GM19395 (cell line): ENCODE data around the gene TIAM1.

Experiments
- ATAC-seq: cut with Tn5 transposase; IDR thresholded peaks from one replicate; pipeline ENCODE4 v1.9.1; 2021; ENCODE audit warnings: mild to moderate bottlenecking, moderate library complexity; ENCODE audit not compliant: unreplicated experiment

The TIAM1 gene, protein sequence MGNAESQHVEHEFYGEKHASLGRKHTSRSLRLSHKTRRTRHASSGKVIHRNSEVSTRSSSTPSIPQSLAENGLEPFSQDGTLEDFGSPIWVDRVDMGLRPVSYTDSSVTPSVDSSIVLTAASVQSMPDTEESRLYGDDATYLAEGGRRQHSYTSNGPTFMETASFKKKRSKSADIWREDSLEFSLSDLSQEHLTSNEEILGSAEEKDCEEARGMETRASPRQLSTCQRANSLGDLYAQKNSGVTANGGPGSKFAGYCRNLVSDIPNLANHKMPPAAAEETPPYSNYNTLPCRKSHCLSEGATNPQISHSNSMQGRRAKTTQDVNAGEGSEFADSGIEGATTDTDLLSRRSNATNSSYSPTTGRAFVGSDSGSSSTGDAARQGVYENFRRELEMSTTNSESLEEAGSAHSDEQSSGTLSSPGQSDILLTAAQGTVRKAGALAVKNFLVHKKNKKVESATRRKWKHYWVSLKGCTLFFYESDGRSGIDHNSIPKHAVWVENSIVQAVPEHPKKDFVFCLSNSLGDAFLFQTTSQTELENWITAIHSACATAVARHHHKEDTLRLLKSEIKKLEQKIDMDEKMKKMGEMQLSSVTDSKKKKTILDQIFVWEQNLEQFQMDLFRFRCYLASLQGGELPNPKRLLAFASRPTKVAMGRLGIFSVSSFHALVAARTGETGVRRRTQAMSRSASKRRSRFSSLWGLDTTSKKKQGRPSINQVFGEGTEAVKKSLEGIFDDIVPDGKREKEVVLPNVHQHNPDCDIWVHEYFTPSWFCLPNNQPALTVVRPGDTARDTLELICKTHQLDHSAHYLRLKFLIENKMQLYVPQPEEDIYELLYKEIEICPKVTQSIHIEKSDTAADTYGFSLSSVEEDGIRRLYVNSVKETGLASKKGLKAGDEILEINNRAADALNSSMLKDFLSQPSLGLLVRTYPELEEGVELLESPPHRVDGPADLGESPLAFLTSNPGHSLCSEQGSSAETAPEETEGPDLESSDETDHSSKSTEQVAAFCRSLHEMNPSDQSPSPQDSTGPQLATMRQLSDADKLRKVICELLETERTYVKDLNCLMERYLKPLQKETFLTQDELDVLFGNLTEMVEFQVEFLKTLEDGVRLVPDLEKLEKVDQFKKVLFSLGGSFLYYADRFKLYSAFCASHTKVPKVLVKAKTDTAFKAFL (N-terminal part only)

DNA sequence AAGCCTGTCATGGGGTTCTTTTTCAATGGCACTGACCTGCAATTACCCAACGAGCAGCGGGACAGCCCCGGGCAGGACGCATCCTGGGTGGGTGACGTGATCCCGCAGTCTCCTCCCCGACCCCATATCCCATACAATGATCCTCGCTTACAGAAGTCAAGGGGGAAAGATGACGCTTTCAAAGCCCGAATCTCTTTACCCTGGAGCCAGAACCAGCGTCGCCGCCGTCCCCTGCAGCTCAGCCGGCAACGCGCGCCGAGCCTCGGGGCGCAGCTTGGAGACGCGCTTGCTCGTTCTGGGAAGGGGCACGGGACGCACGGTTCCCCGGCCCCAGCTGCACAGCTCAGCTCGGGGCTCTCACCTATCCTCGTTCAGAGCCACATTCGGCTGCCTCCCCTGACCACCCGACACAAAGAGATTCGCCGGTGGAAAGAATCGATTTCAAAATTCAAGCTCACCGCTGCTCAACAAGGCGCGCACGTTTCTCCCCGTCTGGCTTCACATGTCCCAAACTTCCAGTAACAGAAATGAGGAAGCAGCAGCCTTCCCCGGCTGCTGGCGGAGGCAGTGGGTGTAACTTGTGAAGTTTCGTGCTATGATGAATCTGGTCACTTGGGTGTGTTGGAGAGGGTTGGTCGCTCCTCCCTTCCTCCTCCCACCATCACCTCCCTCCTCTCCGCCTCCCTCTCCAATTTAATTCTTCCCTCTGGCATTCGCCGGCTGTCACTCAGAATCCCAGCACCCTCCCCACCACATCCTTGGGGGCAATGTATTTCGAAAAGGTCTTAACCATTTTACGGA is at the start of gene TIAM1:
Gene TIAM1 (minus strand): TSS at position 582 of the 801 bp plus-strand sequence. CDS start 77,289 bp downstream, outside the sequence.
- ATAC-seq = no peak

DNA sequence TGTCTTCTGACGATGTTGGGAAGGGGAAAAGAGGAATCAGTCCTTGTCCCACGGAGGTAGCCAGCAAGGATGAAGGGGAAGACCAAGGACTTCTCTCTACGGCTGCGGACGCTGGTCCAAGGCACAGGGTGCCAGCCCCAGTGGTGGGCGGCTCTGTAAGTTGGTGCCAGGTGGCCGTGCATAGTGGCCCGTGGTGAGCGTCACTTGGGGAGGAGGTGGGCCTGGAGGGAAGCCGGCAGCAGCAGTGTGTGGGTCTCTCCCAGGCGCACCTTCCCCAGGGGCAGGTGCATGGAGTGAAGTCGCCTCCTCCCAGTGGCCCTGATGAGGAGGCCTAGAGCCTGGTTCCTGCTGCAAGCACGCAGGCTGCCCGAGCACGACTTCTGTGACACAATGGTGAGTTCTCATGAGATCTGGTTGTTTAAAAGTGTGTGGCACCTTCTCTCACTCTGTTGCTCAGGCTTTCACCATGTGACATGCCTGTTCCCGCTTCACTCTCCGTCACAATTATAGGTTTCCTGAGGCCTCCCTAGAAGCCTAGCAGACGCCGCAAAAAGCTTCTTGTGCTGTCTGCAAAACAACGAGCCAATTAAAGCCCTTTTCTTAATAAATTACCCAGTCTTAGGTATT is 43.6 kb upstream of the TIAM1 start:
- ATAC-seq = no peak

DNA sequence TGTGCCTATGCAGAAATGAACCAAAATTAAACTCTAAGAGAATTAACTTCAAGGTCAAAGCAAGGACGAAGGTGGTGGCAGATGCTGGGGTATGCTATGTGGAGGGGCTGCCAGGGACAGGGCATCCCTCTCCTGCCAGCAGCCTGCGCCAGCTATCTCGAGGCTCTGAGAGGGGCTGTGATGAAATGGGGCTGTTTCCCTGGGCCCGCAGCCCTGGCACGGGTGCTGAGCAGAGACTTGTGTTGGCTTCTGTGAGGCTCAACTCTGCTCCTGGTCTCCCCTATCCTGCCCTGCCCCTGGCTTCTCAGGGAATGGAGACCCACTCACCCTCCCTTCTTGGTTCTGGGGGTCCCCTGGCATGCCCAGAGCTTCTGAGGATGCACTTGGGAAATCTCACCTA is 41.9 kb upstream of the TIAM1 start:
- no peak for ATAC-seq

DNA sequence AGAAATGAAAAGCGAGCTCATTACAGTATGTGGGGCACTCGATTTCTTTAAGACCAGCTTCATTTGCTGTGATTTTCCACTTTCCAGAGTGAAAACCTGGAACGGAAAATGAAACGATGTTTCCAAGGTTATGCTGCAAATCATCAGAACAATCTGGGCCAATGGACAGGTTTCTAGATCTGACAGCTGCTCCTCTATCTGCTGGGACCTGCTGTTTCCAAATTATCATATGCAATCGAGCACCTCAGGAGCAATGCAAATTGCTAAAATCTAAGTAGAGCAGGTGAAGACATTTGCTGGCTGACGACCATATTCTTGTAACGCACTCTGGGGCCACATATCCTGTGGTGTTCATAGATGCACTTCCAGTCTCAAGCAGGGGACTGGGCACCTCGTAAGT is 39.7 kb upstream of the TIAM1 start:
- no peak for ATAC-seq

DNA sequence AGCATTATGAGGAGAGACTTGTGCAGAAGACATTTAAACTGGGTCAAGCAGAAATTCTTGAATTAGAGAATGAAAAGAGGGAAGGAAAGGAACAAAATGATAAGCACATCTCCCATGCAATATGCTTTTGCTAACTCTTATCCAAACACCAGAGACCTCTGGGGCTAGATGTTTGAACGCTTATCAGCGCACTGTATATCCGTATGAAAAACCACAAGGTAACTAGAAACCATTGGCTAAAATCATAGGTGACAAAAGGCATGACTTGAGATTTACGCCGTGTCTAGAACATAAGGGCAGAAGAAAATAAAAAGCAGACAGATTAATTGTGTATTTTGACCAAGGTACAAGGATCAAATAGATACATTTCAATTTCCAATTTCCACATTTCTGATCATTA is 38.0 kb upstream of the TIAM1 start:
- no peak for ATAC-seq

DNA sequence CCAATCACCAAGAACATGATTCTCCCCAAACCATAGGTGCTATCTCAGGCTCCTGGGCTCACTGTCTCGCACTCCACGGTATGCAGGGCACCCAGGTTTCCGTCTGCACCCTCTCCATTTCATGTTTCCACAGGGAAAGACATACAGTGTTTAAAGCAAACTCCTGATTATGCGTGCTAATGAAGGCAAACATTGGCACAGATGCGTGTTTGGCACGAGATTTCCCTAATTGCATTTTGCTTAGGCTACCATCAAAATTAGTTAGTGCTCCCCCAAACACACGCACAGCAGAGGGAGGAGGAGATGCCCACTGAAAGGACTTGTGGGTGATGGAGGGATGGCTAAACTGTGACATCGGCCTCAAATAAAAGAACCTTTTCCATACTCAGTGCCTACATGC is 32.2 kb upstream of the TIAM1 start:
- no peak for ATAC-seq

DNA sequence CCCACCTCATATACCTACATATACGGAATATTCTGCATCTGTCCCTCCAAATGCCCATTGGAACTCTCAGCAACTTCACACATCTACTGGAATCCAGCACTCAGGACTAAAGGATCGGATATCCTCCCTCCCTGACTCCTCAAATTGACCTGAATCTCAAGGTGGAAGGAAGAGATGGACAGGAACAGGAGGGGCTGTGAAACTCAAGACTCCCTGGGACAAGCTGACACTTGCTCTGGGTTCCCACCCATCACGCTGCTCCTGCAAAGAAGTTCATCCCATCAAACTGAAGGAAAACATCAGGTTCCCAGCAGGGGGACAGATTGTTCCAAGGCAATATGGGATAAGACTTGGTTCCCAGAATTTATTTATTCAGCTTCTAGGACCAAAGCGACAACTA is 30.3 kb upstream of the TIAM1 start:
- no peak for ATAC-seq

DNA sequence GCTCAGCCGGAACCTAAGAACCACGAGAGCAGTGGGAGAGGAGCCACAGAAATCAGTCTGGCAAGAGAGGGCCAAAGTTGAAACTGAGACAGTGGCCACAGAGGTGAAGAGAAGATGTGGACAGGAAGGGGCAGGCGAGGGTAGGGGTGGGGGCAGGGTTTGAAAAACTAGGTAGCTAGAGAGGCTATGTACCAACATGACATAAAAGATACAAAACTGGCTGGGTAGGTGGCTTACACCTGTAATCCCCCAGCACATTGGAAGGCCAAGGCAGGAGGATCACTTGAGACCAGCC is 28.4 kb upstream of the TIAM1 start:
- no peak for ATAC-seq

DNA sequence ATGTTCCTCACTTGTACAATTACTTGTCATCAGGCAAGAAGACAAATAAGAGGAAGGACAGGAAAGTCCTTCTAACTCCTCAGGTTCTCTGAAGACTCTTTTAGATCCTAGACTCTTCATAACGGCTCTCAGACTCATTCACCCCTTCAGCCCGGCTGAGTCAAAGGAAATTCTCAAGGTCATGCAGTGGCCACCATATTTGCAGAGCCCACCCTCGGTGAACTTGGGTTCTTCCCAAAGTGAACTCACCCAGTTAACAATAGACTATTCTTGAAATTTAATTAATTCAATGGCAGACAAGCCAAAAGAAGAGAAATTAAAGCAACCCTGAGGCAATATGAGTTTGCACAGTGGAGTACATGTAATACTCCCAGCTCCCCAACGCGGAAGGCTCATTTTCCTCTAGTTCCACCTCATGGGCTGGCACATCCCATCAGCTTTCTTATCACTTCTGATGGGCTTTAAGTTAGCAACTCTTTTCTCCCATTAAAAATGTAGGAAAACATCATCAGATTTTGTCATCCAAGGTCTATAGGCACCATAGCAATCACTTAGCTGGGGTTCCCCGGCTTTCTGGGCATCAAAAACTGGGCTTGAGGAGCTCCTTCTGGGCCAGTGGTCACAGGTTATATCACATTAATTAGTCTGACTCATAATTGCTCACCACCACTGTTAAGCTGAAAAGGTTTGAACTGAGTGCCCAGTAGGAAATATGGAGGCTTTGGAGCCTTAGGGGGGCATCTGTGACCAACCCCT is 27.8 kb upstream of the TIAM1 start:
- no peak for ATAC-seq

DNA sequence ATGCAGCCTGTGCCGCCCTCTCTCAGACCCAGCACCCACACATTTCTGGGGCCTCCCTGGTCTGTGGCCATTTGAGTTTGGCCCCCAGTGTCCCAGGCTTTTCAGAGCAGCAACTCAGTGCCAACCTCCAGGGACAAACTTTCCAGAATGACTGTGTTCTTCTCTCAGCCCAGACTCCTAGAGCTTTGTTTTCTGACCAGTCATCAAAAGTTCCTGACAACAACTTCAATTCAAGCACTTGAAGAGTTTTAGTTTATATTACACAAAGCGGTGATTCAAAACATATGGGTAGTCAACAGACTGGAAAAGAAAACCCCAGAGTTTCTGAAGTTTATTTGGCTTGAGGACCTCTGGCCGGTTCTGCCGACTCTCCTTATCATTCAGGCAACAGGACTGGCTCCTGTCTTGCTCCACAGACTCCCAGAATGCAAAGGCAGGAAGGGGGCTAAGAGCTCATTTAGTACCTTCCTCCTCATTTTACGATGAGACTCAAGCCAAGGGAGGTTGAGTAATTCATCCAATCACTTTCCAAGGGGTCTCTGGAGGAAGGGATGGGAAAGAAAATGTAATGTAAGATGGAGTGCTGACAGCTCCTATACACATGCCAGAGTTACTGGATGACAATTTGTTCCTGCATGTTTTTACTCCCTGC is 27.0 kb upstream of the TIAM1 start:
- no peak for ATAC-seq

DNA sequence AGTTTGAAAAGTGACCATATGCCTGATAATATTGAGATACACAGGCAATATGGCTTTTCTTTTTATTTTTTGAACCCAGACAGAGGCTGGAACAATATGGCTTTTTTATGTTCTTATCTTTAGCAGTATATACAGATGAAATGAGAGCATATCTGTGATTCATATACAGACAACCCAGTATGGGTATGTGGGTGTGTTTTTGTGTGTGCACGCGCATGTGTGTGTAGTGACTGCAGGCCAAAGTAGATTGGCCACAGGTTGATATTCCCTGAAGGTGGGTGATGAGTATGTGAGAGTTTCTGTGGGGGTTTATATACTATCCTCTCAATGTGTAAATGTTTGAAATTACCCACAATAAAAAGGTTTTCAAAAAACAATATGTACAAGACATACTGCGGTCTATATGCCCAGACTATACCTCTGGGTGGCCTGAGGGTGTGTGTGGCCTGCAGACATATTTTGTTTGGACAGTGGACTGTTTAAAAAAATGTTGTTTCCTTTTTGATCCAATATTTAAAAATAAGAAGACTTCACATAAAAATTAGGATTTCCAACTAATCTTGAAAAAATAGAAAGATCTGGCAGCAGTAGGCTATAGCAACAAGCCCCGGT is 26.3 kb upstream of the TIAM1 start:
- no peak for ATAC-seq

DNA sequence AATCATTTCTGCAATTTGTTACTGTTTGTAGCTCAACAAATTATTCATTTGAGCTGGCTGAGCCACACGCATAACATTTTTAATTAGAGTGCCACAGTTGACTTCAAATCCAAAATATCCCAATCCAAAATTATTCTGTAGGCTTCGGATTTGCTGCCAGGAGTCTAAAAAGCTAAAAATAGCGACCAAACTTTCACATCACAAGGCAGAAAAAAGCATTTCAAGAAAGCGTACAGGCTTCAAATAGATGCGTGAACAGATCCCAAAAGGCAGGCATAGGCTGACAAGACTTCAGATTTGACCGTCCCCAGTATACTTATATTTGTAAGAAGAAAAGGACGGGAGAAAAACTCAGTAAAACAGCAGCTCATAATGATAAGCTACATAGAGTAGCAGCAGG is 24.3 kb upstream of the TIAM1 start:
- no peak for ATAC-seq

DNA sequence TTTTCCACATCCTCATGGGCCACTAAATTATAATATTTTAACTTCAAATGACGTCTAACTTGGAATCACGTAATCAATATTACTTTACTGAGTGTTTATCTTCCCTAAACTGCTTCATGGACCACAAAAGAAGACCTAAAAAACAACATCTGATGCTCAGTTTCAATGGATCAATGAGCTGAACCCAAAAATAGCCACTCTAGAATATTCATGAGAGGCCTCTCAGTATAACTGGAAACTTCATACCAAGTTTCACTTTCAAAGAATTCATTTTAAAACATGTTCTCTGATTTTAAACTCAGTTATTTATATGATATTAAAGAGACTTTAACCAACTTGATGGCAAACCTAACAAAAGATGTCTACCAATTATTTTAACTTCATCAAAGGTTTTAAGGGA is 23.7 kb upstream of the TIAM1 start:
- ATAC-seq = no peak

DNA sequence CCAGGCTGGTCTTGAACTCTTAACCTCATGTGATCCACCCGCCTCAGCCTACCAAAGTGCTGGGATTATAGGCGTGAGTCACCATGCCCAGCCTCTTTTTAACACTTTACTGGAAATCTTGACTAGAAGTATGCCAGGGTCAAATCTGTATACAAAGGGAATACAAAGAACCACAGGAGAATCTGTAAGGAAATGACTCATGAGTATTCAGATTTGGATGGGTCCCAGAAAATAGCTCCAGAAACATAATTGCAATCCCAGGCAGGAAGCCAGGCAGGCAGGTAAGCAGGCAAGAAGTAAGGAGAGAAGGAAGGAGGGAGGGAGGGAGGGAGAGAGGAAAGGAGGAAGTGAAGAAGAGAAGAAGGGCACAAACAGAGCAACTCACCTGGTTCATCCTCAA is 22.8 kb upstream of the TIAM1 start:
- ATAC-seq = no peak

DNA sequence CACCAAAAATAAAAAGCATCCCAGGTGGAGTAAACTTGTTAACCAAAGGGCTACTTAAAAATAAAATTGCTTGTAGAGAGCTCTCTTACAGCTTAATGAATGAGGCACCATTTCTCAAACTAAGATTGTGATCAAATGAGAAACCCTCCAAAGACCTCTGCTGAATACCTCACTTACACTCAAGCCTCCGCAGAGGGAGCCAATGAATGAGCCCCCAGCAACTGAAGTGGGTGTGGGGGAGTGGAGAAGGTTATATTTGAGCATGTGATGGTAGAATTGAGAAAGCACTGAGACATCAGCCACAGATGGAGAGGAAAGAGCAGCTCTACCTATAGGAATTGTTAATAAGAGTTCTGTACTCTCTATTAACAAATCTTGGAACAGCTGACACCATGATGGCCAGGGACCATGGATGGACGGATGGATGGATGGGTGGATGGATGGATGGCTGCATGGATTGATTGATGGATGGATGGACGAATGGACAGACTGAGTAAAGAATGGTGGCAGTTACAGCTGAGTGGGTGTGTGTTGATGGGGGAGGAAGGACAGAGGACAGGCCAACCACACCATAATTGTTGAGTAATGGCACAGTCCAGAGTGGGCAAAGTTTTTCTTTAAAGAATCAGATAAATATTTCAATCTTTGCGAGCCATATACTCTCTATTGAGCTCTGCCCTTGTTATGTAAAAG is 20.3 kb upstream of the TIAM1 start:
- no peak for ATAC-seq

DNA sequence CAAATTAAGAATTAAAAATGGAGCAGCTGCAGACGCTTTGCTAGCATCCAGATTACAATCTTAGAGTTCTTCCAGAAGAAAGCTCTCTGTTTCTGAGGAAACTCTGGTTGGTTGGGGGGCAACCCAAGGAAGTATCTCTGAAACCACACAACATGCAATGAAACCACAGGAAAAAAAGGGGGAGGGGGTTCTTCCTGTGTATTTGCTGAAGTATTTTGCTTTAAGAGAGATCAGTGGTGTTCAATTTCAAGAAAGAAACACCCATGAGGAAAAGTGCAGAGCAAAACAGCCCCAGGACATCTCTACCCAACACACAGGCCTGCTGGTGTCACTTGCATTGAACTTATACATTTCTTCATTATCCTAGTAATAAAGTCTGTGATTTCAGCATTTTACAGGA is 19.7 kb upstream of the TIAM1 start:
- ATAC-seq = no peak

DNA sequence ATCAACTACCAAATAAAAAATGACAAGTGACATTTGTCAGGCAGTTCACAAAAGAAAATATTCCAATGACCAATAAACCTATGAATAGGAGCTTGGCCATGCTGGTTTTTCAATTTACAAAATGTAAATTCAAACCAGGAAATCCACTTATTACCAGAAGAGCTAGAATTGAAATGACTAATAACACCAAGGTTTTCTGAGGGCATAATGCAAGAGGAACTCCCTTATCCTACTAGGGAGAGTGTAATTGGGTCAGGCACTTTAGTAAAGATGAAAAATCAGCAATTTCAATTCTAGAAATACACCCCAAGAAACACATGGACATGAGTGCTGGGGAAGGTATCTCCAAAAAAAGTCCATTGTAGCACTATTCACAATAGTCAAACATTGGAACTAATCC is 16.7 kb upstream of the TIAM1 start:
- ATAC-seq = no peak

DNA sequence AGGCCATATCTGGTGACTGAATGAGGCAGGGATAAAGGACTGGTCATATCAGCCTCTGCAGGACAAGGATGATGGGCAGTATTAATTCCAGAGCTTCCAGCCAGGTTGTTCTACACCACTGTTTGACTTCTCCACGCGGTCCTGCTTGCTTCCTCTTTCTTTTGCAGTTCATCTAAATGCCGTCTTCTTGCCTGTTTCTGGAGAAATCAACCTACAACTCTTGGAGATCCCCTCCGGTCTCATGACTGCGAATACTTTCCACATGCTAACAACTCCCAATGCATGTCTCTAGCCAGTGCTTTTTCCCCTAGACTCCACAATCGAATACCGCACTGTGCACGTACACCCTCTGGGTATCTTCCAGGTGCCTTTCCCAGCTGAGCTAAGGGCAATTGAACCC is 14.1 kb upstream of the TIAM1 start:
- no peak for ATAC-seq
